HG03469 (cell line): ENCODE data around the gene WIPF3.
"Not testable (repeated sequence)": the region's sequence is repeated elsewhere in the genome, so short reads cannot be mapped to it uniquely, and the experiment has no call there.

Source experiments
- ATAC-seq: cut with Tn5 transposase; IDR thresholded peaks from one replicate; pipeline ENCODE4 v1.9.1; 2021; ENCODE audit warnings: mild to moderate bottlenecking, moderate library complexity, moderate number of reproducible peaks; ENCODE audit not compliant: unreplicated experiment

The WIPF3 gene

GRCh38 chr7:29878081-29878688, 71.9 kb downstream of the WIPF3 start:
- no peak for ATAC-seq

GRCh38 chr7:29879609-29880008, 73.3 kb downstream of the WIPF3 start:
- ATAC-seq: no peak

GRCh38 chr7:29881724-29882123, 75.4 kb downstream of the WIPF3 start:
- ATAC-seq: no peak

- ATAC-seq: no peak
These were observed 76.2 kb downstream of the WIPF3 start for GRCh38 chr7:29882481-29882880.

GRCh38 chr7:29883462-29884398, 77.4 kb downstream of the WIPF3 start:
- no peak for ATAC-seq

GRCh38 chr7:29884399-29885272, 78.3 kb downstream of the WIPF3 start:
- ATAC-seq: no peak

- ATAC-seq: no peak
These were observed 79.3 kb downstream of the WIPF3 start for GRCh38 chr7:29885626-29886025.

GRCh38 chr7:29886827-29887226, 80.5 kb downstream of the WIPF3 start:
- ATAC-seq: no peak

GRCh38 chr7:29888006-29888405, 81.7 kb downstream of the WIPF3 start:
- ATAC-seq: no peak

GRCh38 chr7:29889288-29889687, 83.0 kb downstream of the WIPF3 start:
- no peak for ATAC-seq

GRCh38 chr7:29890251-29890650, 83.9 kb downstream of the WIPF3 start:
- ATAC-seq: no peak

- not testable (repeated sequence) for ATAC-seq
These were observed 84.5 kb downstream of the WIPF3 start for GRCh38 chr7:29890786-29891185.

GRCh38 chr7:29891766-29892165, 85.5 kb downstream of the WIPF3 start:
- no peak for ATAC-seq

- ATAC-seq: no peak
These were observed 85.9 kb downstream of the WIPF3 start for GRCh38 chr7:29892231-29892630.

- no peak for ATAC-seq
These were observed 87.2 kb downstream of the WIPF3 start for GRCh38 chr7:29893351-29893965.

- ATAC-seq: no peak
These were observed 87.9 kb downstream of the WIPF3 start for GRCh38 chr7:29894256-29894655.

GRCh38 chr7:29895559-29895958, 89.3 kb downstream of the WIPF3 start:
- no peak for ATAC-seq

GRCh38 chr7:29896685-29897411, 90.5 kb downstream of the WIPF3 start:
- no peak for ATAC-seq

GRCh38 chr7:29898301-29898700, 92.0 kb downstream of the WIPF3 start:
- ATAC-seq: no peak

GRCh38 chr7:29900745-29901144, 94.4 kb downstream of the WIPF3 start:
- ATAC-seq: no peak
